NB4 (cell line): ENCODE results near the gene BCAS3.
"Not testable (repeated sequence)": the region's sequence is repeated elsewhere in the genome, so short reads cannot be mapped to it uniquely, and the experiment has no call there.

Source experiments
- DNase-seq: peaks from one replicate; pipeline ENCODE4 v3.0.0; 2010; ENCODE audit warnings: low read depth
- H3K4me3 ChIP-seq: one replicate; pipeline ENCODE4 v1.5.1; 2011; ENCODE audit warnings: mild to moderate bottlenecking, low read depth, low read length, moderate library complexity
- MYC ChIP-seq: IDR thresholded peaks from 2 replicates; pipeline ENCODE4 v1.6.1; 2011; ENCODE audit warnings: low read depth, low read length
- POLR2A ChIP-seq: IDR thresholded peaks from 2 replicates; pipeline ENCODE4 v1.6.1; 2011; ENCODE audit warnings: mild to moderate bottlenecking; ENCODE audit not compliant: insufficient read length; ENCODE audit errors: extremely low read depth
- TF ChIP-seq, protein P1 (sequence below): IDR thresholded peaks from one replicate; pipeline ENCODE4 v1.5.1; 2012; ENCODE audit warnings: low read depth, low read length
- TF ChIP-seq, protein P2 (sequence below): IDR thresholded peaks from 2 replicates; pipeline ENCODE4 v1.6.1; 2011; ENCODE audit warnings: low read depth, low read length

BCAS3 gene

GRCh38 chr17:60804831-60805230, 127.2 kb downstream of the BCAS3 start:
- no peak overlapping the region for H3K4me3 ChIP-seq
- no peak for DNase-seq
- TF ChIP-seq, protein P1, sequence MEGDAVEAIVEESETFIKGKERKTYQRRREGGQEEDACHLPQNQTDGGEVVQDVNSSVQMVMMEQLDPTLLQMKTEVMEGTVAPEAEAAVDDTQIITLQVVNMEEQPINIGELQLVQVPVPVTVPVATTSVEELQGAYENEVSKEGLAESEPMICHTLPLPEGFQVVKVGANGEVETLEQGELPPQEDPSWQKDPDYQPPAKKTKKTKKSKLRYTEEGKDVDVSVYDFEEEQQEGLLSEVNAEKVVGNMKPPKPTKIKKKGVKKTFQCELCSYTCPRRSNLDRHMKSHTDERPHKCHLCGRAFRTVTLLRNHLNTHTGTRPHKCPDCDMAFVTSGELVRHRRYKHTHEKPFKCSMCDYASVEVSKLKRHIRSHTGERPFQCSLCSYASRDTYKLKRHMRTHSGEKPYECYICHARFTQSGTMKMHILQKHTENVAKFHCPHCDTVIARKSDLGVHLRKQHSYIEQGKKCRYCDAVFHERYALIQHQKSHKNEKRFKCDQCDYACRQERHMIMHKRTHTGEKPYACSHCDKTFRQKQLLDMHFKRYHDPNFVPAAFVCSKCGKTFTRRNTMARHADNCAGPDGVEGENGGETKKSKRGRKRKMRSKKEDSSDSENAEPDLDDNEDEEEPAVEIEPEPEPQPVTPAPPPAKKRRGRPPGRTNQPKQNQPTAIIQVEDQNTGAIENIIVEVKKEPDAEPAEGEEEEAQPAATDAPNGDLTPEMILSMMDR = no peak
- TF ChIP-seq MYC (no peak), POLR2A (no peak)
- TF ChIP-seq, protein P2, sequence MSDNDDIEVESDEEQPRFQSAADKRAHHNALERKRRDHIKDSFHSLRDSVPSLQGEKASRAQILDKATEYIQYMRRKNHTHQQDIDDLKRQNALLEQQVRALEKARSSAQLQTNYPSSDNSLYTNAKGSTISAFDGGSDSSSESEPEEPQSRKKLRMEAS = no peak

DNA sequence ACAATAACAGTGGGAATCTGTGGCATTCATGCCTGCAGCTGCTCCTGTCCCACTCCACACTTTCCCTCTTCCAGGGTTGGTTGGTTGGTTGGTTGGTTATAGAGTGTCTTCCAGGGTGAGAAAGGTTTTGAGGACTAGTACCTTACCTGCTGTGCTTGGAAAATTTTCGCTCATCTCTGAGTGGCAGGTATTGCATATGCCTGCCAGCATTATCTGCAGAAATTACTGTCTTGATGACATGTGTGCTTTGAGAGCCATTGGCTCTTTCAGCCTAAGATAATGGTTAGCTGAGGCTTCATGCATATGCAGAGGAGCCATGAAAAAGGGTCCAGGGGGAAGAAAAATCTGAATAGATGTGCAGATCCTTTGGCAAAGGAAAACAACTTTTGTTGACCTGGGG, 131.8 kb downstream of the BCAS3 start:
- H3K4me3 ChIP-seq = no peak overlapping the region
- DNase-seq = no peak
- TF ChIP-seq MYC (no peak), POLR2A (no peak)
- TF ChIP-seq, protein P2 = no peak
- TF ChIP-seq, protein P1 = no peak

- not testable (repeated sequence) for H3K4me3 ChIP-seq
Measured at GRCh38 chr17:60814941-60815340, 137.3 kb downstream of the BCAS3 start.

DNA sequence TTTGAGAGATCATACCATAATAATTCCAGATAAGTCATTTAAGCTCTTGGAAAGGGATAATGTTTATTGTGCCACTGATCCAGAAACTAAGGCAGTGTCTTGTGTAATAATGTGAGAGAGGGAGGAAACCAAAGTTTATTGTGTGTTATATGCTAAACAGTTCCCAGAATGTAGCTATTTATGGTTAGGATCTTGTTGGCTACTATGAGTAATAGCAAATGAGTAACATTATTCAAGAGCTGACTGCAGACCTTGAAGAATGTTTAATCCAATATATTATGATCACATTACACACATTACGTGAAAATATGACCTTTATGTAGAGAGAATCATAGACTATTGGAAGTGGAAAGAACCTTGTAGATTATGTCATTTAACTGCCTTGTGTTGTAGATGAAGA, 139.5 kb downstream of the BCAS3 start:
- TF ChIP-seq, protein P2 = no peak
- TF ChIP-seq, protein P1 = no peak
- TF ChIP-seq POLR2A = no peak
- no peak for TF ChIP-seq MYC
- no peak overlapping the region for H3K4me3 ChIP-seq
- no peak for DNase-seq

More at GRCh38 chr17:60814941-60815340, 137.3 kb downstream of the BCAS3 start:
- not testable (repeated sequence) for DNase-seq

GRCh38 chr17:60819447-60820130, 141.9 kb downstream of the BCAS3 start:
- DNase-seq = no peak
- no peak for TF ChIP-seq POLR2A

GRCh38 chr17:60823515-60823914, 145.9 kb downstream of the BCAS3 start:
- TF ChIP-seq POLR2A = no peak
- no peak for TF ChIP-seq MYC
- TF ChIP-seq, protein P1 = no peak
- TF ChIP-seq, protein P2 = no peak
- H3K4me3 ChIP-seq = no peak overlapping the region
- DNase-seq = peak; percentile 28

More at GRCh38 chr17:60819447-60820130, 141.9 kb downstream of the BCAS3 start:
- no peak overlapping the region for H3K4me3 ChIP-seq

DNA sequence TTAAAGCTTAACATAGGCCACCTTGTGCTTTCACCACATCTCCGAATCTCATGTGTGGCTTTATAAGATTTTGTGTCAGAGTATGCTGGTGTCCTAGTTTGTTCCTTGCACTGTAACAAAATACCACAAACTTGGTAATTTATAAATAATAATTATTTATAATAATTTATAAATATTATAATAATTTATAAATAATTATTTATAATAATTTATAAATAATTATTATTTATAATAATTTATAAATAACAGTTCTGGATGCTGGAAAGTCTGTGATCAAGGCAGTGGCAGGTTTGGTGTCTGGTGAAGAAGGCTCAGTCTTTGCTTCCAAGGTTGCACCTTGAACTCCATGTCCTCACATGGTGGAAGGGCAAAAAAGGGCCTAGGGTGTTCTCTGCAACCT, 147.7 kb downstream of the BCAS3 start:
- DNase-seq = no peak
- TF ChIP-seq MYC = no peak
- TF ChIP-seq, protein P1 = no peak
- TF ChIP-seq, protein P2 = no peak
- TF ChIP-seq POLR2A = no peak
- H3K4me3 ChIP-seq = no peak overlapping the region
